ENCODE data around the gene KLHL26.

Gene KLHL26

GRCh38 chr19:18646535-18647370, 9.9 kb downstream of the KLHL26 start:
- FAIRE-seq (no peak), DNase-seq (ENCODE audit: low spot score) (no peak)

DNA sequence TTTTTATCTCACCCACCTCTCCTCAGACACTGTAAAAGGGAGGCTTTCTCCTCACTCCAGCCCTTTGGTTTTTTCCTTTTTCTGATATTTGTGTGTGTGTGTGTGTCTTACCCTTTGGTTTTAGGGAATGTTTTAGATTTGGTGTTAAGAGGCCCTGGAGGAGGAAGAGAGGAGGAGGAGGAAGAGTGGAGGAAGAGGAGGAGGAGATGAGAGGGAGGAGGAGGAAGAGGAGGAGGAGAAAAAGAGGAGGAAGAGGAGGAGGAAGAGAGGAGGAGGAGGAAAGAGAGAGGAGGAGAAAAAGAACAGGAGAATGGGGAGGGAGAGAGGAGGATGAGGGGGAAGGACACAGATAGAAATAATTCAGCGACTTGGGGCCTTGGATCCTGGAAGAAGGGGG, 10.5 kb downstream of the KLHL26 start:
- no peak for FAIRE-seq
- no peak for DNase-seq (ENCODE audit: low spot score)

DNA sequence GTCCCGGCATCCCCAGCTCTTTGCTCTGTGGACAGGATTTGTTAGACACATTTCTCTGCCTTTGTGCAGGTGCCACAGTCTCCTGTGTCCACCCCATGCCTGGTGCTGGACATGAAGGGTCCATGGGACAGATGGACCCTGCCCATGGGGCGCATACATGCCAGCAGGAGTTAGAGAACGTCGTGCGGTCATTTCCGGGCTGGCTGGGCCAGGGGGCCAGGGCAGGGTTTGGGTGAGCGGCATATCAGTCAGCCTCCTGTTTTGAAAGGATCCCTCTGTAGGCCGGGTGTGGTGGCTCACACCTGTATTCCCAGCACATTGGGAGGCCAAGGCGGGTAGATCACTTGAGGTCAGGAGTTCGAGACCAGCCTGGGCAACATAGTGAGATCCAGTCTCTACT, 11.0 kb downstream of the KLHL26 start:
- DNase-seq (ENCODE audit: low spot score) (no peak), FAIRE-seq (no peak)

DNA sequence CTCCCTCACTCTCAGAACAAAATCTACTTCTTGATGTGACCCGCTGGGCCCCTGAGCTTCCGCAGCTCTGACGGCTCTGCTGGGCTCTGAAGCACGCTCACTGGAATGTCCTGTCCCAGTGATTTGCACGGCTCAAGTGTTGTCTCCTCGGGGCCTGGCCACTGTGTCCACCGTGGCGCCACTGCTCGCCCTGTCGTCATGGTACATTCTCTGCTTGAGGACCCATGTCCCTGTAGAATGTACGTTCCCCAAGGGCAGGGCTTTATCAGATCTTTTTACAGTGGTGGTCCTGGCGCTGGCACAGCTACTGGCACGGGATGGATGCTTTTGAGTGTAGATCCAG, 12.1 kb downstream of the KLHL26 start:
- FAIRE-seq = no peak

DNA sequence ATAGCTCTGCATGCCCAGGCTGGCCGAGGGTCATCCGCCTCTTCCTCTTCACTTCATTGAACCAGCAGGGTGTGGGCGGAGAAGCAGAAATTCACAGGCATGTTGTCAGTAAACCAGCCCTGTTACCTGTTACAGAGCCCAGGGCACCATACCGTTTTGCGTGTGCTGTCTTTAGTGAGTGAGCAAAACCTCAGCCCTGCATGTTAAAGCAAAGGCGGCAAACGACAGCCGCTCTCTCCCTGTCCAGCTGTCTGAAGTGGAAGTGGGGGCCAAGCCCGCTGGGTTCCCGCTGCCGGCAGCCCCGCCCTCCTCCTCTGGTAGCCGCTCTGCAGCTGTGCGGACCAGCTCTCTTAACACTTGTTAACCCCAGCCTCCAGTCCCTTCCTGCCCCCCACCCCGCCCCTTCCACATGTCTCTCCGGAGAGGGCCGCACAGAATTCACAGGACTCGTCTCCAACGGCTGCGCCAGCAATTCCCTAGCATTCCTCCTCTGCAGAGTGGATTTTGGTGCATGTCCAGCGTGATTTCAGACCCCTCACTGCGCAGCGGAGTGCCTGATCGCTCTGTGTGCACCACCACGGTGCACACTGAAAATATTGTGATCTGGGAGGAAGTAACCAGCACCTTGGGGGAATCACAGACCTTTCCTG, 12.7 kb downstream of the KLHL26 start:
- FAIRE-seq (no peak), DNase-seq (ENCODE audit: low spot score) (no peak)

More for the DNA sequence above, 12.1 kb downstream of the KLHL26 start:
- no peak for DNase-seq (ENCODE audit: low spot score)

DNA sequence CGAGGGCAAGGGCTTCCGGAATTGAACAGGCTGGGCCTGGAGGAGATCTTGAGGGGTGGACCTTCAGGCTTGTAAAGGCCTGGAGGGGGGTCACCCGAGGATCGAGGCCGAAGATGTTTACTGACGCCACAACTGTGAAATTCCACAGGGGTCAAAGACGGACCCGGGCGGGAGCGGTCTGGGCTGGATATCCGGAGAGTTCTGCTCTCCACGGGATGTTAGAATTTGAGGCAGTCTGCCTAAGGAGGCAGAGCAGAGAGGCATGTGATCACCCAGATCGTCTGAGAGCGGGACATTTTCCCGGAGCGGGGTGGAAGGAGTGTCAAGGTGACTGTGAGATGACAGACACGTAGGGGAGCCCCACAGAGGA, 13.2 kb downstream of the KLHL26 start:
- no peak for FAIRE-seq

DNA sequence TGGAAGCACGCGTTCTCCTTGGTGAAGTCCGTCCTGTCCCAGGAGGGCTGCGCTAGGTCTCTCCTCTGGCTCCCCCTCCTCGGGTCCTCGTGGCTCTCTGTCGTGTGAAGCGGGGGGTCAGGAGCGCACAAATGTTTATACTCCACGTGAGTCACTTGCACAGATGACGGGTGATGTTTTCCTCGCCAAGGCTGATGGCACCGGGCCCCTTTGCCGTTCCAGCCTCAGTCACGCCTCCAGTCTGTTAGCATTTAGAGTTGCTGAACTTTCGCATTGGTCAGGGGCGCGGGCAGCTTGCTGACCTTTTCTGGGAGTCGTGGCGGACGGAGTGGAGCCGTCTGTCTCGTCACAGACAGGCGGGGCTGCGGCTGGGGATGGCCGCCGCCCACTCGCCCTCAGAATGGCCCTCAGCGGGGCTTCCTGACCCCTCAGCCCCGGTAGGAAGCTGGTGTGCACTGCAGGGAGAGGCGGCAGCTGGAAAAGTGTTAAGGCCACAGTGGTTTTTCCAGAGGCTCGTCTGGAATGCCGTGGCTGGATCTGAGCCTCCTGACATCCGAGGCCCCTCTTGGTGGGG, 13.7 kb downstream of the KLHL26 start:
- no peak for DNase-seq (ENCODE audit: low spot score)
- no peak for FAIRE-seq

More for the DNA sequence above, 13.2 kb downstream of the KLHL26 start:
- DNase-seq (ENCODE audit: low spot score) = no peak

DNA sequence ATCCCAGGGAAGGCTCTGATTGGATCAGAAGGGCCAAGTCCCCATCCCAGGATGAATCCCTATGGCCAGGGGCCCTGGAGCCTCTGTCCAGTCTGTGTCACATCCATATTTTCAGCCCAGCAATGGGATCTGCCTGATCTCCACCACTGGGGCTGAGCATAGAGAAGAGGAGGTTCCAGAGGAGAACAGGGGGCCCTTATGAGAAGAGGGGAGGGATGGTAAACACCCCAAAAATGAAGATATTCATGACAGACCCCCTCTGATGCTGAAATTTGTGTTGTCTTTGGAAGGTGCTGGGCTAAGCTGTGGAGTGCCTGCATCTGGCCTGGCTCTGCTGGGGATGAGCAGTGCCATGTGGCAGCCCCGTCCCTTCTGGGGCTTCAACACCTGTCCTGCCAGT, 14.5 kb downstream of the KLHL26 start:
- no peak for FAIRE-seq

GRCh38 chr19:18651733-18652132, 14.9 kb downstream of the KLHL26 start:
- no peak for FAIRE-seq
- no peak for DNase-seq (ENCODE audit: low spot score)

More for the DNA sequence above, 14.5 kb downstream of the KLHL26 start:
- DNase-seq (ENCODE audit: low spot score) = no peak

GRCh38 chr19:18653853-18654252, 17.0 kb downstream of the KLHL26 start:
- FAIRE-seq (no peak), DNase-seq (ENCODE audit: low spot score) (no peak)

DNA sequence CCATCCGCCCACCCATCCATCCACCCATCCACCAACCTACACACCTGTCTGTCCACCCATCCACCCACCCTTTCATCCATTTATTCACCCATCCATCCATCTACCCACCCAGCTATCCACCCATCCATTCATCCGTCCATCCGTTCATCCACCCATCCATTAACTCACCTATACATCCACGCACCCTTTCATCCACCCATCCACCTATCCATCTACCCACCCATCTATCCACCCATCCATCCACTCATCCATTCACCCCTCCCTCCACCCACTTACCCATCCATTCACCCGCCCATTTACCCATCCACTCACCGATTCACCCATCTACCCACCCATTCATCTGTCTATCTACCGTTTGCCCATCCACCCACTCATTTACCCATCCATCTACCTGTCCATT, 17.6 kb downstream of the KLHL26 start:
- DNase-seq (ENCODE audit: low spot score) (no peak), FAIRE-seq (no peak)

DNA sequence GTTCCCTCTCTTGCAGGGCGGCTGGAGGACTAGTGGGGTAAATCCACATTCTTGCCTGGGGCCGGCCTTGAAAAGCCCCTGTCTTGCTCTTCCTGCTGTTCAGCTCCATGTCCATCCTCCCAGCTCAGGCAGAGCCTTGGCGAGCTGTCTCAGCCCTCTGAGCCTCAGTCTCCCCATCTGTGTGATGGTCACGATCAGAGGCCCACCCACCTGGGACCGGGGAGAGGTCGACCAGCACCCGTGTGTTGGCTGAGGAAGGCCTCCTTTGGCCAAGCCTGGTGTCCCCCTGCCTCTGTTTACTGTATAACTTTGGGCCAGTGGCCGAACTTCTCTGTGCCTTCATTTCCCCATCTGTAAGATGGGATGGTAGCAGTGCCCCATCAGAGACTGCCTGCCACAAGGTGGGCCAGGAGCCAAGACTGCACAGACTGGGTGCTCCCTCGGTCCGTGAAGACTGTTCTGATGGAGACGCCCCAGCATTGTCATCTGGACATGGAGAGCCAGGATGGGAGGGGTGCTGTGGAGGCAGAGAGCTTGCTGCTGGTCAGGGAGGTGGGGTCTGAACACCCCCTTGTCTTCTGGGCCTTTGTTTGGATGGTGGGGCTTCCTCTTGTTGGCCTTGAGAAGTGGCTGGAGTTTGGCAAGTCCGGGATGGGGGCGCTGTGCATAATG, 18.5 kb downstream of the KLHL26 start:
- DNase-seq (ENCODE audit: low spot score) (no peak), FAIRE-seq (no peak)

DNA sequence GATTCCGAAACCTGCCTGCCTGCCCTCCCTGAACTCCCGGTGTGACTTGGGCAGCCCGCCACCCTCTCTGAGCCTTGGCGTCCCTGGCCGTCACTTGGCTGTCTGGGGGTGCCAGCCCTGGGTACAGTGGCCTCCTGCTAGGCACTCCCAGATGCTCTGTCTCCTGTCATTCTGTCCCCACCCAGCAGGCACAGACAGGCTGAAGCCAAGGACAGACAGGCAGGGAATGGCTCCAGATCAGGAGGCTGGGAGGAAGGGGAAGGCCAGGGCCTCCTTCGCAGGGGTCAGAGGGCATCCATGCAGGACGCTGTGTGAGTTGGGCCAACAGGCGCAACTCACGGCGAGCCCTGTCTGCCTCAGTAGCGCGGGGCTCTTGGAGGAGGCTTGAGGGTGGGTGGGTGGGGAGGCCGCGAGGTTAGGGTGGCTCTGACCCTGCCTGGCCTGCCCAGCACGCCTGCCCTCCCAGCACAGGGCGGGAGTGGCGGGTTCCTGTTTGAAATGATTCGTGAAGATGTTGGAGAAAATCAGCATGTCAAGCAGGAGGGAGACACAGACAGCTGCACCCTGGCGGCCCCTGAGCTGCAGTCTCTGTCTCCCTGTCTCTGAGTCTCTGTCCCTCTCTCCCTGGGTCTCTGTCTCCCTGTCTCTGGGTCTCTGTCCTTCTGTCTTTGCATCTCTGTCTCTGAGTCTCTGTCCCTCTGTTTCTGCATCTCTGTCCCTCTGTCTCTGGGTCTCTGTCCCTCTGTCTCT, 19.7 kb downstream of the KLHL26 start:
- FAIRE-seq (no peak), DNase-seq (ENCODE audit: low spot score) (no peak)

- peak; percentile 44 for DNase-seq (ENCODE audit: low spot score)
Observed at GRCh38 chr19:18657590-18658365, 20.9 kb downstream of the KLHL26 start.

DNA sequence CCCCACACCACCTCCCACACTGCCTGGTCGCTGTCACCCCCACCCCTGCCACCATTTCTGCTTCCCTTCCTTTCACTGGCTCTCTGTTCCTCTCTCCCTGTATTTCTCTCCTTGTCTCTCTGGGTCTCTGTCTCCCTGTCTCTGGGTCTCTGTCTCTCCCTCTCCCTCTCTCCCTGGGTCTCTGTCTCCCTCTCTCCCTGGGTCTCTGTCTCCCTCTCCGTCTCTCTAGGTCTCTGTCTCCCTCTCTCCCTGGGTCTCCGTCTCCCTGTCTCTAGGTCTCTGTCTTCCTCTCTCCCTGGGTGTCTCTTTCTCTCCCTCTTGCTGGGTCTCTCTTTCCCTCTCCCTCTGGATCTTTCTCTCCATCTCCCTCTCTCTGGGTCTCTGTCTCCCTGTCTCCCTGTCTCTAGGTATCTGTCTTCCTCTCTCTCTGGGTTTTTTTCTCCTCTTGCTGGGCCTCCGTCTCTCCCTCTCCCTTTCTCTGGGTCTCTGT, 21.6 kb downstream of the KLHL26 start:
- DNase-seq (ENCODE audit: low spot score) = no peak
- no peak for FAIRE-seq

More at GRCh38 chr19:18657590-18658365, 20.9 kb downstream of the KLHL26 start:
- no peak for FAIRE-seq

DNA sequence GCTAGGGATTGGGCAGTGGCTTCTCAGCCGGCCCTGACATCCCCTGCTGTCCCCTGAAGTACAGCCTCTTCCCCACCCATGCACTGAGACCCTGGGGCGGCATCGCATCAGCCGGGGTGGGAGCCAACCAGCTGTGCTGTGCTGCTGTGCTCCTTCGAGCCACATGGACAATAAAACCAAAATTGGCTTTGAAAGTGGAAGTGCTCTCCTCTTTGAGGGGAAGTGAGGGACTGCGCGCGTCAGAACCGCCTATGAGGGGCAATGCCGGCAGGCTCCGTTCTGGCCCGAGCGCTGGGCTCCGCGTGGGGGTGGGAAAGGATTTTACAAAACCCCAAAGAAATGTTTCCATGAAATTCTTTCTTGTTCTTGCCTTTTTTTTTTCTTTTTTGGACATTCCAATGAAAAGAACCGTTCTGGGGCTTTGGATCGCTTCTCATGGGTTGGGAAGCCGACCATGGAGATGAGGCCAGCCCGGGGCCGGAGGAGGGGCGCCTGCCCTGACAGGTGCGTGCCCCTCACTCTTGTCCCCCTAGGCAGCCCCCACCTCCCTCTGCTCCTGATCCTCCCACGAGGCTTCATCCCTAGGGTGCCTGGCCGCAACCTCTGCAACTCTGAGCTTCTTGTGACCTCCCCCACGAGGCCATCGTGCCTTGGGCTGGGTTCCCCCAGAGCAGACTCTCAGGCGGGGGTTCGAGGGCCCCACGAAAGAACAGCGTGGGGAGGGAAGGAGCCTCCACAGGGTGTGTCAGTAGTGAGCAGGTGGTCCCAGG, 22.6 kb downstream of the KLHL26 start:
- DNase-seq (ENCODE audit: low spot score) = no peak
- FAIRE-seq = no peak

DNA sequence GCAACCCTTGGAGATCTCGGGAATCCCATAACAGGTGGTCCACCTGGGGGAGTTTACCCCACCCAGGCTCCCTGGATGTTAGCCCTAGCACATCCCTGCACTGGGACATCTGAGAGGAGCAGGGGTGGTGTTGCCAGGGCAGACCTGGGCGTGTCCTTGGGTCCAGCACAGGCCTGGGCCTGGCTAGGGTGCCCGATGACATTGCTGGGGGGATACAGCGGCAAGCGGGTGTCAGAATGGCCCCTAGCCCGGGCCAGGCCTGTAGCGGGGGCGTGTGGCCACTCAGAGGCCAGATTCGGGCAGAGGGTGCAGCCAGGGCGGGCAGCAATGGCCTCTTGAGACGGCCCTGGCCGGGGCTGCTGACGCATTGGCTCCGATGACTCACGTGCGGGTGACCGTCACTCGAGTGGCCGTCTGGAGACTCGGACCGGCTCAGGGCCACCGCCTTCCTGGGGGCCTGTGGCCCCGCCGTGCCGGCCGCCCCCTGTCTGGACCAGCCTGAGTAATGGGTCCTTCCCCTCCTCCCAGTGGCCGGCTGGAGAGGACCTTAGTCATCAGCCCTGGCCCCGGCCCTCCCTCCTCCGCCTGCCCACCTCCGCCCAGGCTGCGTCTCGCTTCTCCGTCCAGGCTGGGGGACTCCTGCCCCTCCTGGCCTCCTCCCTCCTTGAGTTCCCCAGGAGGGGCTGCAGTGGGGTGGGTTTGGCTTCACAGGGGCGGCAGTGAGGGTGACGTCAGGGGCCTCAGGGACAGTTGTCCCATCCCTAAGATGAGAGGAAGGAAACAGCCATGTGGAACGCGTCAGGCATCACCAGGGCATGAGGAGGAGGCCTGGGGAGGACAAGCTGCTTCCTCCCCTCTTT, 23.5 kb downstream of the KLHL26 start:
- DNase-seq (ENCODE audit: low spot score) (peak; percentile 65), FAIRE-seq (no peak)

DNA sequence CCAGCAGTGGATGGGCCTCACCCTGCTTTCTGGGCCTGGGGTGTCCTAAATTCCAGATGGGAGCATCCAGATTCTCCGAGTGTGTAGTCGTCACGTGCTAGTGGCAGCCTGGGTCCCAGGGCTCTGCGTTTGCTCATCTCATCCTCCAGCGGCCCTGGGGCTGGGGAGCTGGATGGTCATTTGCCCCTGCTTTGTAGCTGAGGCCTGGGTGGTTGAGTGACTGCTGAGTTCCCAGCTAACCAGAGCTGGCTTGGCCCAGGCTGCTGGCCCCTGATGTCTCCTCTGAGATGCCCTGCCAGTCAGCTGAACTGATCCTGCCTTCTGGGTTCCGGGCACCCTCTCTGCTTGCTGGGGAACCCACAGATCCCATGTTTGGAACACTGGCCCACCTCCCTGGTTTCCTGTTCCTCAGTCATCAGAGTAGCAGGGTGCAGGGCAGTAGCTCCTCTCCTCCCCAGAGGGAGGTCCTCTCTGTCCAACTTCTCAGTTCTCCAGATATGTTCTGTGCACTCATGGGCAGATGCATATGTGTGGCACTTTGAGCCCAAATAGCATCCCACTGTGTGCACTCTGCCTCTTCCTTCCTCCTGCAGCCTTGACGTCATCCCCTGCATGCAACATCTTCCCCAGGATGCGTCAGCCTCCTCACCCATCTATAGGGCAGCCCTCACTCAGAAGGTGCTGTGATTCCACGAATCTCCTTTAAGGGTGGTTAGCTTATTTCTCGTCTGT, 24.3 kb downstream of the KLHL26 start:
- DNase-seq (ENCODE audit: low spot score) = no peak
- no peak for FAIRE-seq
